Activated T-cell treated with anti-CD3 and anti-CD28 coated beads, Interleukin-2, amount 50 U/mL, for 4 hours (primary cell): ENCODE results near the gene CDSN. TPM values are rescaled to one million over a fixed set of nuclear protein-coding genes. Genes with fewer than 3 reads are reported as not detected.

Experiments used
- ATAC-seq, 2 donors: fragments of 200-7000 bp; cut with Tn5 transposase; one replicate each; pipeline ENCODE4 v1.10.0; 2021
- DNase-seq: peaks from one replicate; pipeline ENCODE4 v3.0.0-alpha.2; 2020
- H3K27me3 Mint-ChIP-seq: one replicate; pipeline ENCODE4 v1.8.0; 2021; ENCODE audit warnings: low read depth, mixed read lengths
- H3K36me3 Mint-ChIP-seq: one replicate; pipeline ENCODE4 v1.8.0; 2022; ENCODE audit warnings: mixed read lengths; ENCODE audit not compliant: insufficient read depth
- H3K4me1 Mint-ChIP-seq: one replicate; pipeline ENCODE4 v1.8.0; 2021; ENCODE audit warnings: low read depth, mixed read lengths
- H3K4me3 Mint-ChIP-seq: one replicate; pipeline ENCODE4 v1.8.0; 2021; ENCODE audit warnings: mild to moderate bottlenecking, moderate library complexity, mixed read lengths
- H3K9me3 Mint-ChIP-seq: one replicate; pipeline ENCODE4 v1.8.0; 2021; ENCODE audit warnings: mixed read lengths
- total RNA-seq, 3 donors: library from RNA; stranded (reverse); gene quantifications; one replicate each; pipeline ENCODE4 v1.2.1, GENCODE V29; 2021

The CDSN gene
- total RNA-seq, 3 donors from 2014 or later, result not detected

DNA sequence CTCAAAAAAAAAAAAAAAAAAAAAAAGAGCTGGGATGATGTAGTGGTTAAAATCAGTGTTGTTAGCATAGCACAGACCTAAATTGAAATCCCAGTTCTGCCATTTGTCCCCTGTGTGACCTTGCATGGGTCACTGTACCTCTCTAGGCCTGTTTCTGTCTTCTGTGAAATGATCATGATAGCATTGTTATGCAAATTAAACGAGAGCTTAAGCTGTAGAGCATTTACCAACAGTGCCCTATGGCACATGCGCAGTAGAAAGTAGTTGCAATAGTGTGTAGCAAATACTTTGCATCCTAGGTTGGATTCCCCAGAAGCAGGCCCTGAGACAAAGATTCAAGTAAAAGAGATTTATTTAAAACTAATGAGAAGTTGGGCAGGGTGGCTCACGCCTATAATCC lies 11.3 kb upstream of the CDSN start:
- ATAC-seq, result no peak
- Mint-ChIP-seq H3K9me3 (no peaks in the 10 kb centered on the region), H3K27me3 (peaks cover 4% of the 10 kb centered on the region), H3K4me1 (peaks cover 6% of the 10 kb centered on the region), H3K4me3 (no peak overlapping the region), H3K36me3 (no peaks in the 10 kb centered on the region)
- DNase-seq, result no peak

GRCh38 chr6:31130751-31131150 lies 10.5 kb upstream of the CDSN start:
- Mint-ChIP-seq H3K4me3 (no peak overlapping the region), H3K4me1 (peaks cover 6% of the 10 kb centered on the region), H3K36me3 (no peaks in the 10 kb centered on the region), H3K27me3 (peaks cover 4% of the 10 kb centered on the region), H3K9me3 (no peaks in the 10 kb centered on the region)
- no peak for ATAC-seq
- DNase-seq, result no peak

DNA sequence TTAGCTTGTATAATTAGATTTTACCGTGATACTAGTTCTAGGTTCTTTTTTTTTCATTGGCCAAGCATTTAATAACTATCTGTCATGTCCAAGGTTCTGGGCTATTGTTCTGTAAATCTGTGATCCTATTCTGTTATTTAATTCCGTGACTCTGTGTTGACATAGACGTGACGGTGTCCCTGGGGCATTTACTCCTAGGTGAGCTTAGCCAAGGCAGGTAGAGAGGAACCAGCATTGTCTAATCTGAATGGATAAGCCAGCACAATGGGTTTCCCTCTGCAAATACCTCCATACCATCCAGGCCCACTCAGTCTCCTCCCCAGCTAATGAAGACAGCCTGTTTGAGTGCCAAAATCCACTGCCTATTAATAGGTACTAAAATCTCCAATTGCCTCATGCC lies 8.9 kb upstream of the CDSN start:
- no peaks in the 10 kb centered on the region for H3K36me3 Mint-ChIP-seq
- peaks cover 4% of the 10 kb centered on the region for H3K27me3 Mint-ChIP-seq
- H3K4me1 Mint-ChIP-seq, result peaks cover 6% of the 10 kb centered on the region
- DNase-seq (no peak), ATAC-seq (no peak)
- no peaks in the 10 kb centered on the region for H3K9me3 Mint-ChIP-seq
- no peak overlapping the region for H3K4me3 Mint-ChIP-seq

- ATAC-seq (peak in 1 of 2 donors; percentile 78), DNase-seq (peak; percentile 76)
- Mint-ChIP-seq H3K36me3 (no peaks in the 10 kb centered on the region), H3K9me3 (no peaks in the 10 kb centered on the region), H3K27me3 (peaks cover 4% of the 10 kb centered on the region), H3K4me3 (no peak overlapping the region), H3K4me1 (peaks cover 6% of the 10 kb centered on the region)
Measured at GRCh38 chr6:31128093-31128676, 7.9 kb upstream of the CDSN start.

DNA sequence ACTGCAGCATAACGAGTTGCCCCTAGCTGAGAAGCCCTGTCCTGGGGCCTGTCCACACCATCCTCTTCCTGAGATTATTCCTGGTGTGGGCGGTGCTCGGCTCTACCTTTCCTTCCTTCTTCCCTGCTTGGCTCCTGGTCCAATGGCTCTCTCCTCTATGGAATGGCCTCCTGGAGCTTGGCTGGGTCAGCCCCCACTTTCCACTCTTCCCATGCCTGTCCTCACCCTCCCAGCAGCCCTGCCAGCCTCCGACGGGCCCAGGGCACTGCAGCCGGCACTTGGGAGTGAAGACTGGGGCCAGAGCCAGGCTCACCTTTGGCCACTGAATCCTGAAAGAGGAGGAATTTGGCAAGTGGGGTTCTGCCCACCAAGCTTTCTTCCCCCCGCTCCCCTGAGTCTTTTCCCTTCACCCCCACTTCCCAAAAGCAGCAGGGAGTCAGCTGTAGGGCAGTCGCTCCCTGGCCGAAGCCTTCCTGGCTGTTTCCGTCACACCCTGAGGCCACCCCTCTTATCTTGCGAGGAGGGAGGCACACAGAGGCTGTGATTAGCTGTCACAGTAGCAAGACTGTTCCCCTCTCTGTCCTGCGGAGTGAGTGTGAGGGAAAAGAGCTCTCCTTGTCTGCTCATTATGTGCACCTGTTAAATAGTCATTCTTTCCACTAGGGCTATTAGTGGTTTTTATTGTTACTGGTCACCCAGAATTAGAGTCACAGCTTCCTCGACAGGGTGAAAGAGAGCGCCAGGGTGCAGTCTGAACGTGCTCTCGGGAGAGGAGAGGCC lies 6.3 kb upstream of the CDSN start:
- peaks cover 6% of the 10 kb centered on the region for H3K4me1 Mint-ChIP-seq
- no peaks in the 10 kb centered on the region for H3K9me3 Mint-ChIP-seq
- peaks cover 4% of the 10 kb centered on the region for H3K27me3 Mint-ChIP-seq
- DNase-seq, result no peak
- no peak for ATAC-seq
- H3K36me3 Mint-ChIP-seq, result no peaks in the 10 kb centered on the region
- H3K4me3 Mint-ChIP-seq, result no peak overlapping the region

GRCh38 chr6:31125586-31126363 lies 5.5 kb upstream of the CDSN start:
- Mint-ChIP-seq H3K9me3 (no peaks in the 10 kb centered on the region), H3K27me3 (peaks cover 4% of the 10 kb centered on the region)
- ATAC-seq, result no peak

DNA sequence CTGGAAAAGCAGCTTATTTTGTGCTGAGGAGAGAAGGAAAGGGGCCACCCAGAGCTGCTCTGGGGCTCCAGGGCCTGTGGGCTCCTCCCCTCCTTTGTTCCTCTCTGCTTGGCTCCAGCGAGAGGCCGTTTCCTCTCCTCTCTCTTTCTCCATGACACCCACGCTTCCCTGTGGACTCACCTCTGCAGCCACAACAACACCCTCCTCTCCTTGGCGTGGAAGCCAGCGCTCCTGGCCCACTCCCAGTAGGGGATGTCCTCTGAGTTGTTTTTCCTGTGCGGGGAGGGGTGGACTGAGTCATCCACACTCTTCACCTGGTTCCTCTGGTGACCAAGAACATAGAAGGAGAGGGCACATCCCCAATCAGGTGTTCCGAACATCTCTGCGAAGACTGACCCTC lies 4.9 kb upstream of the CDSN start:
- DNase-seq, result no peak
- no peak for ATAC-seq
- H3K36me3 Mint-ChIP-seq, result no peaks in the 10 kb centered on the region
- H3K9me3 Mint-ChIP-seq, result no peaks in the 10 kb centered on the region
- H3K4me1 Mint-ChIP-seq, result peaks cover 6% of the 10 kb centered on the region
- H3K4me3 Mint-ChIP-seq, result no peak overlapping the region
- peaks cover 4% of the 10 kb centered on the region for H3K27me3 Mint-ChIP-seq

More at GRCh38 chr6:31125586-31126363, 5.5 kb upstream of the CDSN start:
- Mint-ChIP-seq H3K36me3 (no peaks in the 10 kb centered on the region), H3K4me3 (no peak overlapping the region), H3K4me1 (peaks cover 6% of the 10 kb centered on the region)
- no peak for DNase-seq

GRCh38 chr6:31122791-31123706 lies 2.8 kb upstream of the CDSN start:
- Mint-ChIP-seq H3K36me3 (no peaks in the 10 kb centered on the region), H3K27me3 (peaks cover 3% of the 10 kb centered on the region), H3K4me3 (no peak overlapping the region), H3K4me1 (peaks cover 3% of the 10 kb centered on the region), H3K9me3 (no peaks in the 10 kb centered on the region)
- DNase-seq (no peak), ATAC-seq (no peak)

GRCh38 chr6:31121131-31121790 lies 1.0 kb upstream of the CDSN start:
- DNase-seq, result no peak
- H3K9me3 Mint-ChIP-seq, result no peaks in the 10 kb centered on the region
- no peak overlapping the region for H3K4me3 Mint-ChIP-seq
- no peak for ATAC-seq
- no peaks in the 10 kb centered on the region for H3K36me3 Mint-ChIP-seq
- peaks cover 7% of the 10 kb centered on the region for H3K27me3 Mint-ChIP-seq
- H3K4me1 Mint-ChIP-seq, result no peaks in the 10 kb centered on the region

DNA sequence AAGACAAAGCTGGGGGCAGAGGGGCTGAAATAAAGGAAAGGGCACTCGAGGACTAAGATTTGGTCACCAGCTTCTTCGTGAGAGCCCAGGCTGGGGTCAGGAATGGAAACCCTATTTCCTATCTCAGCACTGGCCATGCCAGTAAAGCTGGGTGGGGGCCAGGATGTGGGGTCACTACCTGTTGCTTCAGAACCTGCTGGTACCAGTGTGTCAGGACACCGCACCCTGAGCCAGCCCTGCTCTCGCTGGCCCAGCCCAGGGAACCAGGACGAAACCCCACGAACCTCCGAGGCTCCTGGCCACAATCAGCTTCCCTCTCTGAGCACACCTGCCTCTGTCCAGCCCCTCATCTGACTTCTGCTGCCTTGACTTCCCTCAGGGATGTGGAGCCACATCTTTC lies 2.1 kb downstream of the CDSN start:
- ATAC-seq (no peak), DNase-seq (no peak)
- H3K4me3 Mint-ChIP-seq, result no peak overlapping the region
- H3K36me3 Mint-ChIP-seq, result no peaks in the 10 kb centered on the region
- no peaks in the 10 kb centered on the region for H3K9me3 Mint-ChIP-seq
- peaks cover 11% of the 10 kb centered on the region for H3K27me3 Mint-ChIP-seq
- peaks cover 4% of the 10 kb centered on the region for H3K4me1 Mint-ChIP-seq

DNA sequence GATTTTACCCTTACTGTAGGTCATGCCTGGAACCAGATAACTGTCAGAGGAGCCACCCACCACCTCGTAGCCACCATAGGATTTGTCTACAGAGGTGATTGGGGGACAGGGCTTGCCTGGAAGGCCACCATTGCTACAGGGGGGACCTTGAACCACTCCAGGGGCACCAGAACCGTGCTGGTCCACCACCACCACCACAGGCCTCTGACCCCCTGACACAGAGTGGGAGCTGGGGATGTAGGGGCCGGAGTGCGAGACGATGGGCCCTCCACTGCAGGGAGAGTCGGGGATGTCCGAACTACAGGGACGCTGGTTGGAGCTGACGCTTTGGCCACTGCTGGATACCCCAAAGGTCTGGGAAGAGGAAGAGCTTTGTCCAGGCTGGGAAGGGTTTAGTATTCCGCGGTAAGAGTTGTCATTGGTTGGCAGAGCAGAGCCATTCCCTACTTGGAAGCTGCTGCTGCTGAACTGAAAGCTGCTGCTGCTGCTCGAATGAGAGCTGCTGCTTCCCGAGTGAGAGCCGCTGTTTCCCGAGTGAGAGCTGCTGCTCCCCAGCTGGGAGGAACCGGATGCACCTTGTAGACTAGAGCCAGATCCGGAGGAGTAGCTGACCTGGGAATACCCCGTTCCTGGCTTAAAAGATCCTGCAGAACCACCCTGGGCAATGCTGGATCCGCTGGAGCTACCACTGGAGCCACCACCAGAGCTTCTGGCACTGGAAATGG lies 3.4 kb downstream of the CDSN start:
- Mint-ChIP-seq H3K4me3 (no peak overlapping the region), H3K4me1 (peaks cover 4% of the 10 kb centered on the region), H3K27me3 (peaks cover 11% of the 10 kb centered on the region), H3K9me3 (no peaks in the 10 kb centered on the region), H3K36me3 (no peaks in the 10 kb centered on the region)
- no peak for ATAC-seq
- no peak for DNase-seq

- Mint-ChIP-seq H3K9me3 (no peaks in the 10 kb centered on the region), H3K4me1 (peaks cover 4% of the 10 kb centered on the region), H3K36me3 (no peaks in the 10 kb centered on the region), H3K27me3 (peaks cover 12% of the 10 kb centered on the region), H3K4me3 (no peak overlapping the region)
- DNase-seq (no peak), ATAC-seq (no peak)
Measured at GRCh38 chr6:31115941-31116560, 4.2 kb downstream of the CDSN start.
